GM21447 (cell line): Measurements from ENCODE around the gene UBE2F.
"Not testable (repeated sequence)": the region's sequence is repeated elsewhere in the genome, so short reads cannot be mapped to it uniquely, and the experiment has no call there.

Source experiments
- ATAC-seq: cut with Tn5 transposase; IDR thresholded peaks from one replicate; pipeline ENCODE4 v1.9.1; 2021; ENCODE audit not compliant: unreplicated experiment

Gene UBE2F

DNA sequence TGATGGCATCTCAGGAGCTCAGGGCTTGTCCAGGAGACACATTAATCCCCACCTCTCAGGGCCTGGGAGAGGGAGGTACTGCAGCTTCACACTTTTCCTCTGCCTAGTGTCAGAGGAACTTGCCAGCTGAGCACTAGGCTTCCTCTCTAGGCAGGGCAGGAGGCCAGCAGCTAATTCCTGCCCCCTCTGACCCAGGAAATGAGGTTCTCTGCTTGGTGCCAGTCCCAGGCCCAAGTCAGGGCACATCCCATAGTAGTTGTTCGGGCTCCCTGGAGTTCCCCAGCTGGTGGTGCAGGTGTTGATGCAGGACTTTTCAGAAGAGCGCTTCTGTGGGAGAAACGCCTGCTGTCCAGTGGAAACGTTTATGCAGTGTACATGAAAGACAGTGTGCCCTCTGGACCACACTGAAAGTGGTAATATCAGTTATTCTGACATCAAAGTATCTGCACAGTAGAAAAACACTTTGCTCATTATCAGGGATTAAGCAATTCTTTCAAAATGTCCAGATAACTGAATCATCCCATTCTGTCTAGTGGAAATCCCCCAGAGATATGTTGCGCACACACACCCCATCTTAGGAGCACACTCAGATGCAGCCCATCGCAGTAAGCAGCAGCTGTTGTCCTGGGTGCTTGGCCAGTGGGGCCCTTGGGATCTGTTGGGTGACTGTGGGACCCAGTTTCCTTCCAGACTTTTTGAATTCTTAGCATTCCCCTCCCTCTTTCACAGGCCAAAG lies 76.2 kb downstream of the UBE2F start:
- no peak for ATAC-seq

GRCh38 chr2:238043851-238044250 lies 77.0 kb downstream of the UBE2F start:
- no peak for ATAC-seq

GRCh38 chr2:238045575-238045974 lies 78.8 kb downstream of the UBE2F start:
- no peak for ATAC-seq

DNA sequence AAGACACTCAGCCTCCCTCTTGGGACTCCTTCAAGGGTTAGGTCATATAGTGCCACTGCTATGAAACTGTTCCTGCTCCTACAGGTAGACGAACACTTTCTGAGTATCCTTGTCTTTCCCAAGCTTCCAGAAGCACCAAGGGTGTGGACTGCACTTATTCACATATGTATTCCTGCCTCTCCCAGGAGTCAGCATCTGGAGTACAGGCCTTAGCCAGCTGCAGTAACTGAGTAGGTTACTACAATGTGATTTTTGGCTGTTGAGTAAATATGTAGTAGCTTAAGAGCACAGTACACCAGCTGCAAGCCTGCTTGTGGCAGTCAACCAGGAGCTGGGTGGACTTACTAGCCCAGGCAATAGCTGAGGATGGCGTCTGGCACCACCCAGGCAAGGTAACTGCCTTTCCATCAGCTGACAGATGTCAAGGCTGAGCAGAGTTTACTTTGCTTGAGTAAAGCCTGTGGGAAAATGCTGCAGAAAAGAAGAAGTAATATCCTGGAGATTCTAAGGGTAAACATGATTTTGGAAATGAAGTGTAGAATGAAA lies 80.0 kb downstream of the UBE2F start:
- ATAC-seq, result no peak

GRCh38 chr2:238053191-238053776 lies 86.5 kb downstream of the UBE2F start:
- ATAC-seq, result no peak

- ATAC-seq, result no peak
These were observed 89.0 kb downstream of the UBE2F start for GRCh38 chr2:238055841-238056240.

DNA sequence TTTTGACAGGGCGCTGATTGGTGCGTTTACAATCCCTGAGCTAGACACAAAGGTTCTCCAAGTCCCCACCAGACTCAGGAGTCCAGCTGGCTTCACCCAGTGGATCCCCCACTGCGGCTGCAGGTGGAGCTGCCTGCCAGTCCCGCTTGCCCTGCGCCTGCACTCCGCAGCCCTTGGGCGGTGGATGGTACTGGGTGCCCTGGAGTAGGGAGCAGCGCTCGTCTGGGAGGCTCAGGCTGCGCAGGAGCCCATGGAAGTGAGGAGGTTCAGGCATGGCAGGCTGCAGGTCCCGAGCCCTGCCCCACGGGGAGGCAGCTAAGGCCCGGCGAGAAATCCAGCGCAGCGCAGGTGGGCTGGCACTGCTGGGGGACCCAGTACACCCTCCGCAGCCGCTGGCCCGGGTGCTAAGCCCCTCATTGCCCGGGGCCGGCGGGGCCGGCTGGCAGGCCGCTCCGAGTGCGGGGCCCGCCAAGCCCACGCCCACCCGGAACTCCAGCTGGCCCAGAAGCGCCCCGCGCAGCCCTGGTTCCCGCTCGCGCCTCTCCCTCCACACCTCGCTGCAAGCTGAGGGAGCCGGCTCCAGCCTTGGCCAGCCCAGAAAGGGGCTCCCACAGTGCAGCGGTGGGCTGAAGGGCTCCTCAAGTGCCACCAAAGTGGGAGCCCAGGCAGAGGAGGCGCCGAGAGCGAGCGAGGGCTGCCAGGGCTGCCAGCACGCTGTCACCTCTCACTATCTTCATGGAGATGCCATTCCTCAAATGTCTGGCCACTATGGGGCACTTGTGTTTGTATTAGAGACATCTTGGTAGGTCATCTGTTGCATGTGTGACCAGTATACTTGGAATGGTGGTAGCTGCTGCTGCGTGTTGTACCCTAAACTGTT lies 91.1 kb downstream of the UBE2F start:
- not testable (repeated sequence) for ATAC-seq

DNA sequence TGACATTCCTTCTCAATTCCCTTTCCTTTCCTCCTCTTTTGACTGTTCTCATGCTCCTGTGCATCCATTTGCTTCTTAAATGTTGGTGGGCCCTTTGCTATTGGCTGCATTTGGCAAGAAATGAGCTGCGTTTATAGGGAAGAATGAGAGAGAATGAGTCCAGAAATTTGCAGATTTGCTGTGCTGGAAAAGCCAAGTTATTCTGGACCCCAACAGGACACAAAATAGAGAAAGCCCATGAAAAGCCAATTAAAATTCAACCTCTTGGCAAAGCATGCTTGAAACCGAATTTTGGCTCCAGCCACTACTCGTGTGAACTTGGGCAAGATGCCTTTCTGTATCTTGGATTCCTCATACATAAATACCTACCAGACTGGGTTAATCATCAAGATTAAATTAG lies 92.7 kb downstream of the UBE2F start:
- no peak for ATAC-seq

DNA sequence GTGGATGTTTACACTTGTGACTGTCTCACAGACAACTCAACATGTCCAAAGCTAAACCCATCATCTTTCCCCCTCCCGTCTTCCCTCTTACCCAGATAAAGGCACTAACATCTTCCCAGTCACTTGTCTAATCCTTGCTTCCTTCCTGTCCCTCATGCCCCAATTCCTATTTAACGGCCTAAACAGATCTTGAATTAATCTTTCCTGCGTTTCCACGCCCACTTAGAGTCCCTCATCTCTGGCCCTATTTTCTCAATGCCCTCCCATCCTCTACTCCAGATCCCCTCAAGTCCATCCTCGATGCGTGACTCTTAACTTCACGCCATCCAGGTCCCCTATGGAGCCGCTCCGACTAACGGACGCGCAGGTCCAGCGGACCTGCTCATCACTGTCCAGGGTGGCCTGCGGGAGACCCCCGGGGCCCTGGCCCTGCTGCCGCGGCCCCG lies 93.3 kb downstream of the UBE2F start:
- ATAC-seq, result no peak

DNA sequence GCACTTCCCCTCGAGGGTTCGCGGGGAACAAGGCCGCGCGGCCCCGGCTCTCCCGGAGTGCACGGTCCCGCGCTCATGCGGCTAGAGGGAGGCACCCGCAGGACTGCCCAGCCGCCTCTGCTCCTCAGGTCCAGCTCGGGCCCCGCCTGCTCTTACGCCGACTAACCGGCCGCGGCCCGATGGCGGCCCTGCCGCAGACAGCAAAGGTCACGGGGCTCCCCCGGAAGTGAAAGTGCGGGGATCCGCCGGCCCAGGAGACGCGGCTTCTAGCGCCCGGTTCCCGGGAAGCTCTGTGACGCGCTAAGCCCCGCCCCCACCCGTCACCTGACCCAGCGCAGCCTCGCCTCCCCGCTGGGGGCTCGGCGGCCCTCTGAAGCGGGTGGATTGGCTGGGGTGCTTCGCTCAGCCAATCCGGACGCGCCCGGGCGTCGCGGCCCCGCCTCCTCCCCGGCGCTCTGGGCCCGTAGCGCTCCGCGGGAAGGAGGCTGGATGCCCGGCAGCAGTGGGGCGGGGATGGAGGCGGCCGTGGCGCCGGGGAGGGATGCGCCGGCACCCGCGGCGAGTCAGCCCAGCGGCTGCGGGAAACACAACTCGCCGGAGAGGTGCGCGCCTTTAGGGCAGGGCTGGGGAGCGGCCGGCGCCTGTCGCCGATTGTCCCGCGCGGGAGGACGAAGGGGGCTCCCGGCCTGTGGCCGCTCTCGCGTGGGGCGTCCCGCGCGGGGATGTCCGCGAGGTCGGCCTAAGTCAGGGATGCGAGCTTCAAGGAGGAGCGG lies 93.9 kb downstream of the UBE2F start, which contains the start of gene SCLY:
SCLY (plus strand) TSS at position 460 of the 773 bp plus-strand sequence; CDS start at position 514, 54 bp downstream.
- peak; percentile 92 for ATAC-seq

DNA sequence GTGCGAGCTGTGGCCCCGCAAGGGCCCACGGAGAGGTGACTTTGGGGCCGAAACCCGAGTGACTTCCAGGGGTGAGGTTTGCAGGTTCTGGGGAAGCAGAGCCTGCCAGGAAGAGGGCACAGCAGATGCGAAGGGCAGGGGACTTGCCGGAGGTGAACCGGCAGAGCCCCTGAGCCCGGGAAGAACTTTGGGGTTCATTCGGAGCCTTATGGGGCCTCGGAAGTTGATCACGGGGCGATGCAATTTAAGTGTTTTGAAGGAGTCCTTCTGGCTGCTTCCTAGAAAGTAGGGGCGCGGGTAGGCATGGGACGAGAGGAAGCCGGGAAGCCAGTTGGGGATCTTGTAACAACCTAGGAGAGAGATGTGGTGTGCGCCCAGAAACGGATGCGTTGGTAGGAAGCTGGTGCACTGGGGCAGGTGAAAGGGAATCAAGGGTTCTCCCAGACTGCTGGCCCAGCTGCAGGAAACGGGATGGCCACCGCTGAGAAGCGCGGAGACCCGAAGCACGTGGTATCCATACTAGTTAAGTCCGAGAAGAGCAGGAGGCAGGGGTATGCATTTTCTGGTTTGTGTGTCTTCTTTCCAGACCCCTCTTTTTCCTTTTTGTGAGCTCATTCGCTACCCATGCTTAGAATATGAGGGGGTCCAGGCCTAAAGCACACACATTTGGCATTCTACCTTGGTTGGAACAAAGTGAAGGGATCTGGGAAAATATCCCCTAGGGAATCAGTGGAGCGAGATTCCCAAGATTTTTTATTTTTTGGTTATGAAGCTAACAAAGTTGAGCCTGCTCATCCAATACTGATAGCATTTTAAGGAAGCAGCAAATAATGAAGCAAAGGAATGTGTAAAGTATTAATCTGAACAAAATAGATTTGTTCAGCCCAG lies 94.7 kb downstream of the UBE2F start:
- ATAC-seq, result peak; percentile 4

GRCh38 chr2:238063414-238064189 lies 96.8 kb downstream of the UBE2F start:
- no peak for ATAC-seq

DNA sequence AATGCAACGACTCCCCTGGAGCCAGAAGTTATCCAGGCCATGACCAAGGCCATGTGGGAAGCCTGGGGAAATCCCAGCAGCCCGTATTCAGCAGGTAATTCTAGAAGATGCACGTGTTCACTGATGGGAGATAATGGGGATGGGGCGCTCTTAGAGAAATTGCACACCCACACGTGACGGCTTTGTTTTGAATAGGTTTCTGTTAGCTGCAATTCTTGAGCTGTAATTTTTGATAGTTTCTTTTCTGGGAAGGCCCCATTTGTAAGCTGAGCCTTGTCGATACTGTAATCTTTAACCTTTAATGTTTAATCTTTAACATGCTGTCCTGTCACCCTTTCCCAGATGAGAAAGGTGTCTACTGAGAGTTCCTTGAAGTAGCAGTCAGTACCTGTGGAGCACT lies 97.6 kb downstream of the UBE2F start:
- no peak for ATAC-seq

DNA sequence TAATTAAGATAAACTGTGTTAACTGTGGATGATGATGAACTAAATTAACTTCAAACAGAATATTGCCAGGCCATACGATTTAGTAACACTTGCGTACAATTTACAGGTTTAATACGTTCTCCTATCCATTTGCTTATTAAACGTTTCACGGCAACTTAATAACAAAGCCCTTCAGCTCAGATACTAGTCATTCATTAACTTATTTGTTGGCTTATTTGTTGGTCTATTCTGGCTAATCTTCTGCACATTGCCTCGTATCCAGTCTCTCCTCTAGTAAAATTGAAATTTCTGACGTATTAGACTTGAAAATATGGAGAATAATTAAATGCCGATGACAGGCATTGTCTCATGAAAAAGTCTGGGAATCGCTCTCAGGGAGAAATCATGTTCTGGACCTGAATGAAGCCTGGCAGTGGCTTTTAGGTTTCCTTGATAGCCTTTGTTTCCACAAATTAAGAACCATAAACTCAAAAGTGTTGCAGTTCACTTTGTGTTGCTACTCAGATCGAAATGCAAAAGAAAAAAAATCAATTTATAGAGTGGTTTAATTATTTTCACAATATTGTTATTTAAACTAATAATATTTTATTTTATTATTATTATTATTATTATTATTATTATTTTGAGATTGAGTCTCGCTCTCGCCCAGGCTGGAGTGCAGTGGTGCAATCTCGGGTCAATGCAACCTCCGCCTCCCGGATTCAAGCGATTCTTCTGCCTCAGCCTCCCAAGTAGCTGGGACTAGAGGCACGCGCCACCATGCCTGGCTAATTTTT lies 98.4 kb downstream of the UBE2F start:
- ATAC-seq, result no peak

DNA sequence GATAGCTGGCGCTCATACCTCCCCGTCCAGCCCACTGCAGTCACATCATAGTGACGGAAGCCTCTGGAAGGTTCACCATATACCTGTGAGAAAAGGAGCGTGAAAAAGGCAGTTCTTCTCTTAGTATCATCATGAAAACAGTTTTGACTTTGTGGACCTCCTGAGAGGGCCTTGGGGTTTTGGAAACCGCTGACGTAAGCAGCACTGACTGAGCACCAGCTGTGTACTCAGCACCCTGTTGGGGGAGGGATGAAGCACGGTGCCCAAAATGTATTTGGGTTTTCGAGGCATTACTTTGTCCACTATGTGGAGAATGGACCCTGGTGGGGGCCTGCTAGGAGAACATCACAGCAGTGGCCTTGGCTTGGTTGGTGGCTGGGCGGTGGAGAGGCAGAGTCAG lies 99.4 kb downstream of the UBE2F start:
- ATAC-seq, result no peak

DNA sequence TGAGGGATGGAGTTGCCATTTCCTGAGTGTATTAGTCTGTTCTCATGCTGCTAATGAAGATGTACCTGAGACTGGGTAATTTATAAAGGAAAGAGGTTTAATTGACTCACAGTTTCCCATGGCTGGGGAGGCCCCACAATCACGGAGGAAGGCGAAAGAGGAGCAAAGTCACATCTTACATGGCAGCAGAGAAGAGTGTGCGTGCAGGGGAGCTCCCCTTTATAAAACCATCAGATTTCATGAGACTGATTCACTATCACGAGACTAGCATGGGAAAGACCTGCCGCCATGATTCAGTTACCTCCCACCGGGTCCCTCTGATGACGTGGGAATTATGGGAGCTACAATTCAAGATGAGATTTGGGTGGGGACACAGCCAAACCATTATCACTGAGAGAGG lies 99.9 kb downstream of the UBE2F start:
- not testable (repeated sequence) for ATAC-seq

- no peak for ATAC-seq
These were observed 101.1 kb downstream of the UBE2F start for GRCh38 chr2:238067939-238068338.
